Lung (tissue), 12 donors: ENCODE measurements around the gene APOBEC2. TPM values are rescaled to one million over a fixed set of nuclear protein-coding genes. Genes with fewer than 3 reads are reported as not detected.

Experiments
- ATAC-seq: fragments of 200-7000 bp; cut with Tn5 transposase; one replicate; pipeline ENCODE4 v1.9.1; 2020; ENCODE audit warnings: moderate number of reproducible peaks; ENCODE audit not compliant: insufficient read depth, low FRiP score
- DNase-seq, 3 donors: peaks; one replicate each; pipeline ENCODE4 v3.0.0-alpha.2; 2013 to 2017
- H3K27ac ChIP-seq, 2 donors: one replicate each; pipeline ENCODE4 v1.5.1; 2013; ENCODE audit warnings: mild to moderate bottlenecking in 2 of 2, moderate library complexity in 2 of 2, control low read depth in 1 of 2, inconsistent platforms in 1 of 2, low read depth in 1 of 2, low read length in 1 of 2
- H3K27me3 ChIP-seq, 3 donors: one replicate each; pipeline ENCODE4 v1.5.1; 2013; ENCODE audit warnings: low read length in 2 of 3; ENCODE audit not compliant: control insufficient read depth in 3 of 3, insufficient read depth in 3 of 3
- H3K36me3 ChIP-seq, 4 donors: one replicate each; pipeline ENCODE4 v1.5.1; 2013; ENCODE audit warnings: low read length in 4 of 4, mild to moderate bottlenecking in 1 of 4, moderate library complexity in 1 of 4; ENCODE audit not compliant: control insufficient read depth in 4 of 4, insufficient read depth in 4 of 4
- H3K4me1 ChIP-seq, 5 donors: one replicate each; pipeline ENCODE4 v1.5.1; 2013; ENCODE audit warnings: low read length in 5 of 5, mild to moderate bottlenecking in 2 of 5, moderate library complexity in 1 of 5; ENCODE audit not compliant: control insufficient read depth in 5 of 5, insufficient read depth in 5 of 5
- H3K4me3 ChIP-seq: one replicate; pipeline ENCODE4 v1.5.1; 2013; ENCODE audit warnings: mild to moderate bottlenecking, control low read depth, moderate library complexity
- H3K9ac ChIP-seq, 2 donors: one replicate each; pipeline ENCODE4 v1.5.1; 2013; ENCODE audit warnings: low read length in 2 of 2, control low read depth in 1 of 2; ENCODE audit not compliant: insufficient read depth in 1 of 2
- H3K9me3 ChIP-seq, 4 donors: one replicate each; pipeline ENCODE4 v1.5.1; 2013; ENCODE audit warnings: low read length in 3 of 4, mild to moderate bottlenecking in 1 of 4, moderate library complexity in 1 of 4; ENCODE audit not compliant: control insufficient read depth in 4 of 4, insufficient read depth in 3 of 4
- CTCF ChIP-seq: IDR thresholded peaks from 2 replicates; pipeline ENCODE4 v1.5.1; 2012; ENCODE audit warnings: mild to moderate bottlenecking; ENCODE audit errors: control extremely low read depth, extremely low read depth
- WGBS, 2 donors: extraction: QIAGEN DNeasy Blood & Tissue Kit; methylation state at CpG; one replicate each; pipeline ENCODE4 v1.1.7; 2013; 5-methylcytosine and 5-hydroxymethylcytosine counted together
- polyA plus RNA-seq, 2 donors: library from polyadenylated mRNA; stranded (reverse); fragments of 200-250 nt; gene quantifications; one replicate each; pipeline ENCODE4 v1.2.1, GENCODE V29; 2013
- total RNA-seq, 2 donors: library from RNA; depleted of rRNA in 1 of 2; stranded (reverse); fragments of >200 nt in 1 of 2; gene quantifications; one replicate each; pipeline ENCODE4 v1.2.1, GENCODE V29; 2014 to 2021
- donor health status: control.
- donor health status: control.
- donor health status: Bipolar disorder and iron deficiency.
- donor health status: healthy.
- donor health status: DM: yes; HTN: yes; CAD: no.

Gene APOBEC2
- total and polyA plus RNA-seq, 4 donors = 0.10 to 0.51 (median 0.37) TPM

GRCh38 chr6:41075651-41076626 lies 22.9 kb downstream of the APOBEC2 start:
- no peak for TF ChIP-seq CTCF
- DNase-seq (peak in 1 of 3 donors; percentile 12), ATAC-seq (no peak)
- Histone ChIP-seq H3K4me3 (no peak overlapping the region), H3K27me3 (no peaks in the 10 kb centered on the region), H3K9me3 (peaks cover 0 to 2% (median 0%) of the 10 kb centered on the region in 4 donors), H3K4me1 (peaks cover 0 to 33% (median 8%) of the 10 kb centered on the region in 5 donors), H3K9ac (no peak overlapping the region), H3K27ac (peak overlapping the region in 1 of 2 donors; percentile 100), H3K36me3 (peaks cover 8 to 13% (median 11%) of the 10 kb centered on the region in 4 donors)
- 79 to 82% methylated on average over 4 of the region's 4 CpGs for WGBS, 2 donors

- Histone ChIP-seq H3K27me3 (no peaks in the 10 kb centered on the region), H3K4me1 (peaks cover 0 to 30% (median 8%) of the 10 kb centered on the region in 5 donors), H3K4me3 (no peak overlapping the region), H3K36me3 (peaks cover 9 to 18% (median 13%) of the 10 kb centered on the region in 4 donors), H3K27ac (no peak overlapping the region), H3K9me3 (peaks cover 0 to 2% (median 0%) of the 10 kb centered on the region in 4 donors), H3K9ac (no peak overlapping the region)
- no peak for ATAC-seq
- no peak for DNase-seq
- no peak for TF ChIP-seq CTCF
- 87 to 89% methylated on average over 2 of the region's 2 CpGs for WGBS, 2 donors
These were observed 24.5 kb downstream of the APOBEC2 start for GRCh38 chr6:41077536-41077935.

GRCh38 chr6:41078101-41078500 lies 25.1 kb downstream of the APOBEC2 start:
- 93 to 96% methylated on average over 3 of the region's 3 CpGs for WGBS, 2 donors
- Histone ChIP-seq H3K9me3 (no peaks in the 10 kb centered on the region), H3K4me3 (no peak overlapping the region), H3K9ac (no peak overlapping the region), H3K36me3 (peaks cover 8 to 18% (median 12%) of the 10 kb centered on the region in 4 donors), H3K4me1 (peaks cover 0 to 30% (median 8%) of the 10 kb centered on the region in 5 donors), H3K27ac (no peak overlapping the region), H3K27me3 (no peaks in the 10 kb centered on the region)
- DNase-seq = no peak
- ATAC-seq = no peak
- no peak for TF ChIP-seq CTCF
